GM18502 (cell line): ENCODE results near the gene DAW1.
A peak's percentile ranks its signal among the peaks of the same experiment; 100 is the strongest.
"Not testable (repeated sequence)": the region's sequence is repeated elsewhere in the genome, so short reads cannot be mapped to it uniquely, and the experiment has no call there.

ENCODE experiments used
- ATAC-seq: cut with Tn5 transposase; IDR thresholded peaks from one replicate; pipeline ENCODE4 v1.9.1; 2021; ENCODE audit warnings: mild to moderate bottlenecking; ENCODE audit not compliant: unreplicated experiment, poor library complexity

Gene DAW1, protein sequence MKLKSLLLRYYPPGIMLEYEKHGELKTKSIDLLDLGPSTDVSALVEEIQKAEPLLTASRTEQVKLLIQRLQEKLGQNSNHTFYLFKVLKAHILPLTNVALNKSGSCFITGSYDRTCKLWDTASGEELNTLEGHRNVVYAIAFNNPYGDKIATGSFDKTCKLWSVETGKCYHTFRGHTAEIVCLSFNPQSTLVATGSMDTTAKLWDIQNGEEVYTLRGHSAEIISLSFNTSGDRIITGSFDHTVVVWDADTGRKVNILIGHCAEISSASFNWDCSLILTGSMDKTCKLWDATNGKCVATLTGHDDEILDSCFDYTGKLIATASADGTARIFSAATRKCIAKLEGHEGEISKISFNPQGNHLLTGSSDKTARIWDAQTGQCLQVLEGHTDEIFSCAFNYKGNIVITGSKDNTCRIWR

GRCh38 chr2:227871375-227871791, at the start of gene DAW1:
DAW1 (plus strand) TSS chr2:227871631; CDS start chr2:227871690, 59 bp downstream.
- peak; percentile 80 for ATAC-seq

DNA sequence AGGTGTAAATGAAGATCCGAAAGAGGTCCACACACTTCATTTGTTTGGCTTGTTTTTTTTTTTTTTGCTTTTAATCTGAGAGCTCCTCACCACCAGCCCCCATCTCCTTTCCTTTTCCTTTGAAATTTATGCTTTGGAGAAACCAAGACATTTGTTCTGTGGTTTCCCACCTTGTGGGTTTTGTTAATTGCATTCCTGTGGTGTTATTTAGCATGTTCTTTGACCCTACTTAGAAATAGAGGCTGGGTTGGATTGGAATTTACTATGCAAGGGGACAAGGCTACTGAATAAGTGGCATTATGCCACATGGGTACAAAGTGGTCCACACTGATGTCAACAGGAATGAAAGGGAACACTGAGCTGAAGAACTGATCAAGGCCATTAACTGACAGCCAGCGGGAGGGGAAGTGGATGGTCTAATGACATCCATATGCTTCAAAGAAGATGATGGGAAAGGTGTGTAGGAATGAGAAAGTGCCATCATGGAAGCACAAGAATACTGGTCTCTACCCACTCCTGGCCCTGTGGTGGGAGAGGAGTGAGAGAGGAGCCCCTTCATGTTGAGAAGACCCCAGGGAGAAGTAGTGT, 48.9 kb upstream of the DAW1 start:
- no peak for ATAC-seq

DNA sequence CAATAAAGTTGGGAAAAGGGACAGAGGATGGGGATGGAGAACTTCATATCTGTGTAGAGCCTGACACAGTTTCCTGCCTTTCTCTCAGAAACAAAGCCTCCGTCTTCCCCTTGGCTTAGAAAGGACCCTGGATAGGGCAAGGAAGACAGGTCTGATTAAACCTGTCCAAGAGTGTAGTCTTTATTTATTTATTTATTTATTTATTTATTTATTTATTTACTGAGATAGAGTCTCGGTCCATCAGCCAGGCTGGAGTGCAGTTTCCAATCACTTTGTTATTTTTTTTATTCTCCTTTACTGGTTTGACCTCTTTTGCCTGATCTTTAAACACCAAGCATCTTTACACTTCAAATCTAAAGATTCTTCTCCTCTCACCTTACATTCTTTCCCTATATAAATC, 47.5 kb upstream of the DAW1 start:
- ATAC-seq: no peak

- no peak for ATAC-seq
Measured at GRCh38 chr2:227824711-227825110, 46.7 kb upstream of the DAW1 start.

DNA sequence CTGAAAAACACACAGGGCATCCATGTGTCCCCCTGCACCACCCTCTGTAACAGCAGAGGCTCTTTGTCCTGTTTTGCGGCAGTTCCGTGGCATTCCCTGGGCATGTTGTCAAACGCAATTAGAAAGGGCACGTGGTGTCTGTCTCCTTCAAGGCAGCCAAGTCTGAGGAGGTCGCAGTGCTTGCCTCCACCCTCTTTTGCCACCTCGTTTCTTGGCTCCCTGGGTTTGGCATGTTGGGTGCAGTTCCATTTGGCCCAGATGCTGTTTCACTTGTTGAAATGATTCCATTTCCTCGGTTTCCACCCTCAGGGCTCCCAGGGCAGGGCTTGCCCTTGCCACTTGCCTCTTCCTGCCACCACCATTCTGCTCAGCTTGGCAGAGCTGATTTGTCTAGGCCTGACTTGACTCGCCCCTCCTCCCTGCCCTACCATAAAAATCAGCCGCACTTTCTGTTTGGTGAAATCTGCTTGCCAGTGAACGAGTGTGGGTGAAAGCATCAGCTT, 45.4 kb upstream of the DAW1 start:
- no peak for ATAC-seq

GRCh38 chr2:227826563-227826962, 44.9 kb upstream of the DAW1 start:
- no peak for ATAC-seq

DNA sequence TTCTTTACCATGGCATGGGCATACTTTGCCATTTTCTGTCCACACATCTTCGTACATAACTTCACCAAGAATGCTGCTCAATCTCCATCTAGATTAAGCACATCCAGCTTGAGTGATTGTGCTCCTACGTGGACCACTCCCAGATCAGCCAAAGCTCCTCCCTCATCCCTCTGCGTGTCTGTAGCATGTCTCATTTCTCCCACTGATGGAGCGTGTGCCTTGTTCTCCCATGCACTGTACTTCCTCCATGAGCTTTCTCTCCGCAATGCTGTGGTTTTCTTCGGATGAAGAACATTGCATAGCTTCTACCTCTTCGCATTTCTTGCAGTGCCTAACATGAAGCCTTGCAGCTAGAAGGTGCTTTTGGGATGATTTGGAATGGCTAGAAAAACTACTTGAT, 44.3 kb upstream of the DAW1 start:
- ATAC-seq: no peak

GRCh38 chr2:227828477-227828912, 42.9 kb upstream of the DAW1 start:
- ATAC-seq: no peak

DNA sequence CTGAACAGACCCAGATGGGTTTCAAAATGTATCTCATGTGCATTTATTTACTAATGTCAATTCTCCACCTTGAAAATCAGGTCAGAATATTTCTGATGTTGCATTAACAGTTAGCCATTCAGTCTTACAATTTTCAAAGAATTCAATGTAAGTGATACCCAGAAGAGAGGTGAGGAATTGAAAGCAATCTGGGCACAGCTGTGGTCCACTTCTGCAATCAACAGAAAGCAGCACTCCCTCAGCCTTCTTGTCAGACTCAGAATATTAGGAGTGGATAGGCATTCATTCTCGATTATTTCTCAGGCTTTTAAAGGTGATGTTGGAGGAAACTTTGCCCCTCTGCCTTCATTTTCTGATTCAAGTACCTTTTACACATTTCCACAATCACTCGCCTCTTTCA, 42.1 kb upstream of the DAW1 start:
- peak; percentile 49 for ATAC-seq

DNA sequence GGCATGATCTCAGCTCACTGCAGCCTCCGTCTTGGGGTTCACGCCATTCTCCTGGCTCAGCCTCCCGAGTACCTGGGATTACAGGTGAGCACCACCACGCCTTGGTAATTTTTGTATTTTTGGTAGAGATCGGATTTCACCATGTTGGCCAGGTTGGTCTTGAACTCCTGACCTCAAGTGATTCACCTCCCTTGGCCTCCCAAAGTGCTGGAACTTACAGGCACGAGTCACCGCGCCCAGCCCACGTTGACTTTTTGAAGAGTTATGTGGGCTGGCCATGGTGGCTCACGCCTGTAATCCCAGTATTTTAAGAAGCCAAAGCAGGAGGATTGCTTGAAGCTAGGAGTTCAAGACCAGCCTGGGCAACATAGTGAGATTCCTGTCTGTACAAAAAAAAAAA, 37.0 kb upstream of the DAW1 start:
- no peak for ATAC-seq

GRCh38 chr2:227834916-227835650, 36.3 kb upstream of the DAW1 start:
- no peak for ATAC-seq

- ATAC-seq: not testable (repeated sequence)
Measured at GRCh38 chr2:227839339-227840129, 31.9 kb upstream of the DAW1 start.

- no peak for ATAC-seq
Measured at GRCh38 chr2:227846831-227847230, 24.6 kb upstream of the DAW1 start.

- ATAC-seq: no peak
Measured at GRCh38 chr2:227848146-227848545, 23.3 kb upstream of the DAW1 start.

DNA sequence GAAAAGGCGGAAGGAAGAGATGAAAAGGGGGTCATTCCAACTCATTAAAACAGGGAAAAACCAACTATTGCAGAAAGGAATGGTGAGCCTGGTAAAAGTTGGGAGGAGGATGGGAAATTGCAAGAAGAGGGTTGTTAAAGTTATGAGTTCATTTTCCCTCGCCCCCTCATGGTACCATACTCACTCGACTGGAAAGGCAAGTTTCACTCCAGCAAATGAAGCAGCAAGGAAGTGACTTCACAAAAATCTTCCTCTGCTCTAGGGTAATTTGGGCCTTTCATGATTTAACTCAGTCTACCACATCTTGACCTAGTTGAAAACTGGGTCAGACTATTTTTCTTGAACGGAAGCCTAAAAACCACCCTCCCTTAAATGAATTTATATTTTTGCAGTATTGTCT, 22.8 kb upstream of the DAW1 start:
- ATAC-seq: peak; percentile 66

- ATAC-seq: no peak
Measured at GRCh38 chr2:227849906-227850305, 21.5 kb upstream of the DAW1 start.

- ATAC-seq: no peak
Measured at GRCh38 chr2:227853204-227853629, 18.2 kb upstream of the DAW1 start.

DNA sequence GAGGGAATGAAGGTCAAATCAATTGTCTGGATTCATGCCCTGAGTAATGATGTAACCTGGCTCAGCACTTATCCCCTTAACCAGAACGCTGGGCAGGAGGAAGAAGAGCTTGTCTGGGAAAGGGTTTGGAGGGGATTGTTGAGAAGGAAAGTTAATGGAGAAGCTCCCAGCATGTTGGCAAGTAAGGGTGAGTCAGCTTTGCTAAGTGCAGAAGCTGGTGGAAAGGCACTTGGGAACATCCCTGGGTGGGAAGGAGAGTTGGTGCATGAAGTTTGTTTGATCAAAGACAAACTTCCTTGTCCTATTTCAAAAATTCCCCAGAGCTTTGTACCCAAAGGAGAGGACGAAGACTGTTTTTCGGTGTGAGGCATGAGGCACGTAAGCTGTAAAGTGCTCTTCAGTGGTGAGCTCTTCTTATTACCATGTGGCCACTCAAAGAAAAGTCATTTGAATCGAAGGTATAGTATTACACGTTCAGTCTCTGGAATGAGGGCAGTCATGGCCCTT, 17.6 kb upstream of the DAW1 start:
- no peak for ATAC-seq

- ATAC-seq: no peak
Measured at GRCh38 chr2:227855440-227855839, 16.0 kb upstream of the DAW1 start.

DNA sequence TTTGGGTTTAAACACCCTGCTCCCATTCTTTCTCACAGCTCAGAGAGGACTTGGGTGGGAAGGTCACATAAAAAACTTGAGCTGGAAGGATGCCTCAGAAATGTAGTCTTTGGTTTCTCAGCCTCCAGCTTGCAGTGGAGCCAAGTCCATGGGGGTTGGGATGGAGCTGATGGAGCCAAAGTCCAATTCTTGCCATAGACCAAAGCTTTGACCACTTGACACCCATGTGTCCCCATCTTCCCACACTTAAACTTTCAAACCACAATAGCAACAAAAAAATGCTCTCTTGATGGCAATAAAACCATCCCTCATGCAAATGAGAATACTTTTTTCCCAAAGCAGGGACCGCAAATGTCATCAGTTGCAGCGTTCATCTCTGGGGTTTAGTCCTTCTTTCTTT, 14.7 kb upstream of the DAW1 start:
- ATAC-seq: no peak
